HUES48 (cell line): ENCODE measurements around the gene DAB1.

Experiments used
- H3K27ac ChIP-seq: one replicate; pipeline ENCODE4 v1.7.0; 2013; ENCODE audit warnings: low read depth, low read length, inconsistent platforms
- H3K27me3 ChIP-seq: 2 replicates; pipeline ENCODE4 v1.6.1; 2013; ENCODE audit warnings: mild to moderate bottlenecking, low read length; ENCODE audit not compliant: control insufficient read depth, insufficient read depth
- H3K36me3 ChIP-seq: 2 replicates; pipeline ENCODE4 v1.6.1; 2013; ENCODE audit warnings: low read length; ENCODE audit not compliant: control insufficient read depth, insufficient read depth
- H3K4me1 ChIP-seq: 2 replicates; pipeline ENCODE4 v1.6.1; 2013; ENCODE audit warnings: mild to moderate bottlenecking, low read length; ENCODE audit not compliant: control insufficient read depth, insufficient read depth
- H3K4me3 ChIP-seq: 2 replicates; pipeline ENCODE4 v1.5.1; 2013; ENCODE audit warnings: mild to moderate bottlenecking, low read depth, low read length
- H3K9ac ChIP-seq: 2 replicates; pipeline ENCODE4 v1.6.1; 2013; ENCODE audit warnings: mild to moderate bottlenecking, low read depth, low read length, moderate library complexity
- H3K9me3 ChIP-seq: 2 replicates; pipeline ENCODE4 v1.6.1; 2013; ENCODE audit warnings: low read length; ENCODE audit not compliant: control insufficient read depth, insufficient read depth

DAB1 gene

GRCh38 chr1:57423656-57424211 lies at the start of gene DAB1:
Gene DAB1 (minus strand): TSS chr1:57424060. CDS start chr1:57291030, 133,030 bp downstream.
- H3K4me3 ChIP-seq, result peak within 1 kb of the TSS; percentile 79
- peaks cover 51% of the 10 kb centered on the region for H3K27me3 ChIP-seq
- peak within 1 kb of the TSS; percentile 77 for H3K27ac ChIP-seq
- H3K4me1 ChIP-seq, result peaks cover 15% of the 10 kb centered on the region
- no peaks in the 10 kb centered on the region for H3K9me3 ChIP-seq
- peak within 1 kb of the TSS; percentile 27; the same call in 1 of the 2 replicates for H3K9ac ChIP-seq
- no peaks in the 10 kb centered on the region for H3K36me3 ChIP-seq

DNA sequence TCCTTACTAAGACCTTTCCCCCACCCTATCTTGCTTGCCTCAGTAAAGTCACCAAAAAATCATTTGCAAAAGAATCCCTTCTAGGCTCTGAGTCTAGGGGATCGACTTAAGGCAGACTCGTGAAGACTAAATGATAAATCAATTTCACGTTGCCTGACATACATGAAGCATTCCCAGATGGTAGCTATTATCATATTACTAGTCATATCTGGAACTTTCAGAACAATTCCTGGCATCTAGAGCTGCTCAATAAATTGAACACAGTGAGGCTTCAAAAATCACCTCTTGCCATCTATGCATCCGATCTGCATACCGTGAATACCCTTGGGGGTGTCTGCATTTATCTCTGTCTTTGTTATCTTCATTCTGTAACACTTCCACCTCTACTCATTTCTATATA lies 49.6 kb upstream of the DAB1 start:
- H3K4me1 ChIP-seq, result peaks cover 12% of the 10 kb centered on the region; the same call in 1 of the 2 replicates
- peaks cover 7% of the 10 kb centered on the region; the same call in 1 of the 2 replicates for H3K9me3 ChIP-seq
- H3K4me3 ChIP-seq, result no peak overlapping the region
- H3K27ac ChIP-seq, result no peak overlapping the region
- H3K36me3 ChIP-seq, result no peaks in the 10 kb centered on the region
- H3K27me3 ChIP-seq, result no peaks in the 10 kb centered on the region
- H3K9ac ChIP-seq, result no peak overlapping the region

DNA sequence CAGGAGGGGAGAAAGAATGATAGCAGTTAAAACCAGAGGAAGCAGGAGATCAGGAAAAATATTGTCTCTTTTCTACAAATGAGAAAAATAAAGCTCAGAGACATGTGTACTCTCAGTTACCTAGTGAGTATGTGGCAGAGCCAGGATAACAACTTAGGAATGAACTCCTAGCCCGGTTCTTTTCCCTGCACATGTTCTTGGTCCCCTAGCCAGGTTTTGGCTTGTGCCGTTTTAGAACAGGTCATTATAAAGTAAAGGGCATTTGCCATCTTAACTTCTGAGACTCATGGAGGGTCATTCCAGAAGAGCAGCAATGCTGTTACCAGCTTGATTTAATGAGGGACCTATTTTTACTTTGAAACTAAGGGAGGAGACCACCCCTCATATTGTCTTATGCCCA lies 48.1 kb upstream of the DAB1 start:
- no peak overlapping the region for H3K27ac ChIP-seq
- no peaks in the 10 kb centered on the region for H3K36me3 ChIP-seq
- H3K9me3 ChIP-seq, result peaks cover 7% of the 10 kb centered on the region; the same call in 1 of the 2 replicates
- no peaks in the 10 kb centered on the region for H3K27me3 ChIP-seq
- no peak overlapping the region for H3K4me3 ChIP-seq
- peaks cover 12% of the 10 kb centered on the region; the same call in 1 of the 2 replicates for H3K4me1 ChIP-seq
- H3K9ac ChIP-seq, result no peak overlapping the region

- Histone ChIP-seq H3K9me3 (peaks cover 7% of the 10 kb centered on the region; the same call in 1 of the 2 replicates), H3K4me1 (peaks cover 12% of the 10 kb centered on the region; the same call in 1 of the 2 replicates), H3K27ac (no peak overlapping the region), H3K9ac (no peak overlapping the region), H3K27me3 (no peaks in the 10 kb centered on the region), H3K4me3 (peak overlapping the region; percentile 21; the same call in 1 of the 2 replicates), H3K36me3 (no peaks in the 10 kb centered on the region)
Measured at GRCh38 chr1:57470036-57470435, 46.2 kb upstream of the DAB1 start.

- no peak overlapping the region for H3K4me3 ChIP-seq
Measured at GRCh38 chr1:57468641-57469523, 45.0 kb upstream of the DAB1 start.

DNA sequence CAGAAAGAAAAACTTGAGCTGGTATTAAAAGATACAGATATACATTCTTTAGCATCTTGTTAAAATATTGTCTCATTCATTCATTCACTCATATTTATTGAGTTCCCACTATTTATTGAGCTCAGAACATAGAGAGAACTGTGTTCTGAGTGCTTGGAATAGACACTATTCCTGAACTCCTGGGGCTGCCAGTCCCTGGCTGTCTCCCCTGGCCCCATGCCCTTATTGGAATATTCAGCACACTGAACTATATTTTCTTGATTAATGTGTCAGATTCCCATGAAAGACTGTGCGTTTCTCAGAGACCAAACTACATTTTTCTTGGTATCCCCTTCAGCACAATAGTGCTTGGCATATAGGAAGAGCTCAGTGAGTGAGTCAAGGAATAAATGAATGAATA lies 44.0 kb upstream of the DAB1 start:
- Histone ChIP-seq H3K4me3 (no peak overlapping the region), H3K4me1 (peaks cover 12% of the 10 kb centered on the region; the same call in 1 of the 2 replicates), H3K9ac (no peak overlapping the region), H3K27me3 (no peaks in the 10 kb centered on the region), H3K27ac (no peak overlapping the region), H3K36me3 (no peaks in the 10 kb centered on the region), H3K9me3 (peaks cover 7% of the 10 kb centered on the region; the same call in 1 of the 2 replicates)

More at GRCh38 chr1:57468641-57469523, 45.0 kb upstream of the DAB1 start:
- Histone ChIP-seq H3K9me3 (peaks cover 7% of the 10 kb centered on the region; the same call in 1 of the 2 replicates), H3K4me1 (peaks cover 12% of the 10 kb centered on the region; the same call in 1 of the 2 replicates), H3K27me3 (no peaks in the 10 kb centered on the region), H3K9ac (no peak overlapping the region), H3K27ac (no peak overlapping the region), H3K36me3 (no peaks in the 10 kb centered on the region)

- H3K9me3 ChIP-seq, result no peaks in the 10 kb centered on the region
- H3K9ac ChIP-seq, result no peak overlapping the region
- no peaks in the 10 kb centered on the region for H3K27me3 ChIP-seq
- H3K4me1 ChIP-seq, result peaks cover 5% of the 10 kb centered on the region; the same call in 1 of the 2 replicates
- H3K36me3 ChIP-seq, result no peaks in the 10 kb centered on the region
- no peak overlapping the region for H3K4me3 ChIP-seq
- no peak overlapping the region for H3K27ac ChIP-seq
Measured at GRCh38 chr1:57464756-57465155, 40.9 kb upstream of the DAB1 start.

GRCh38 chr1:57463343-57463742 lies 39.5 kb upstream of the DAB1 start:
- Histone ChIP-seq H3K4me3 (no peak overlapping the region), H3K27me3 (no peaks in the 10 kb centered on the region), H3K9ac (no peak overlapping the region)

DNA sequence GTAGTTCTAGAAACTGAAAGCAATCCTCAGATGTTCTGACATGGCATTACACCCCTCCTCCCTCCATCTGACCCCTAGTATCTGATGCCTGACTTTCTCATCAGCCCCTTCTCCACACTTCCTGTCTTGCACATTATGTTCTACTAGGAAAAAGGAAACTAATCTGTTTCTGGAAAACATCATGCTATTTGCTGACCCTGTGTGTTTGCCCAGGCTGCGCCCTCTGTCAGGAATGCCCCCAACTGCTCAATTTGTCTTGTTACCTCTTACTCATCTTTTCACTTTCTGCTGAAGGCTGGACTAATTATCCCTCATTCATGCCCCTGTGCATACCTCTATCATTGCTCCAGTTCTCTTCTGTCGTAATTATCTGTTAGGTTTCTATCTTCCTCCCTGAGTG lies 37.5 kb upstream of the DAB1 start:
- Histone ChIP-seq H3K9ac (no peak overlapping the region), H3K27ac (no peak overlapping the region), H3K27me3 (no peaks in the 10 kb centered on the region), H3K9me3 (no peaks in the 10 kb centered on the region), H3K36me3 (no peaks in the 10 kb centered on the region), H3K4me3 (no peak overlapping the region), H3K4me1 (no peaks in the 10 kb centered on the region)

More at GRCh38 chr1:57463343-57463742, 39.5 kb upstream of the DAB1 start:
- no peaks in the 10 kb centered on the region for H3K4me1 ChIP-seq
- H3K36me3 ChIP-seq, result no peaks in the 10 kb centered on the region
- no peaks in the 10 kb centered on the region for H3K9me3 ChIP-seq
- no peak overlapping the region for H3K27ac ChIP-seq

DNA sequence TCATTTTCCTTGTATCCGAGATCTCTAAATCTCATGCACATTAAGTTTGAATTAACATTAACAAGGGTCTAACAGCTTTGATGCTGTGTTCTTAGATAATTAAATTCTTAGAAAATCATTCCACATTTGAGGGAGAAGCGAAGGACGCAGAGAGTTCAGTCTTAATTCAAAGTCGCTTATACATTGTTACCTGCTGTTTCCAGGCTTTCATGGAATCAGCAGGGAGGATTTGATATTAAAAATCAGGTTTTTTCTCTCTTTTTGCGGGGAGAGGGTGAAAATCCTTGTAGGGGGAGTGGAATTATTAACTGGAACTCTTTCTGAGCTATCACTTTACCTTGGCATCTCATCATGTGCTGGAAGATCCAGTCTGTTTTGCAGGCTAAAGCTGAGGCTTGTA lies 27.7 kb upstream of the DAB1 start:
- H3K4me1 ChIP-seq, result peaks cover 22% of the 10 kb centered on the region
- H3K4me3 ChIP-seq, result no peak overlapping the region
- no peaks in the 10 kb centered on the region for H3K36me3 ChIP-seq
- H3K27me3 ChIP-seq, result 0 out of 2 replicates have a peak, but pooled peaks cover 4% of the 10 kb centered on the region
- H3K27ac ChIP-seq, result no peak overlapping the region
- H3K9me3 ChIP-seq, result no peaks in the 10 kb centered on the region
- no peak overlapping the region for H3K9ac ChIP-seq

DNA sequence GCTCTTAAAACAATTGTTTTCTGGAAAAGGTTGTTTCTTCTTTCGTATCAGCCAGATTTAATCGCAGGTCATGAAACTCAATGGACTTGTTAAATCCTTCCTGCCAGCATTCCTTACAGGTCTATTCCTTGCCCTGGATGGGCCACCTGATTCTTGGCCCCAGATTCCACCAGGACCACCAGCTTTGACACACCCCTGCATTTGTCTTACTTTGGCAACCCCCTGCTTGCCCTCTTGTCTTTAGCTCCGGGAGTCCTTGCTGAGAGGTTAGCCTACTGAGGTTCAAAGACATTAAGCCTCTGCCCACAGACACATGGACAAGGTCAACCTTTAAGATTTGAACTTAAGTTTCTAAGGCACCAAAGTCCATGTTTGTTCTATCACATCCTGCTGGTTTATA lies 27.1 kb upstream of the DAB1 start:
- H3K4me3 ChIP-seq, result no peak overlapping the region
- no peak overlapping the region for H3K27ac ChIP-seq
- 0 out of 2 replicates have a peak, but pooled peaks cover 4% of the 10 kb centered on the region for H3K27me3 ChIP-seq
- no peak overlapping the region for H3K9ac ChIP-seq
- no peaks in the 10 kb centered on the region for H3K36me3 ChIP-seq
- no peaks in the 10 kb centered on the region for H3K9me3 ChIP-seq
- H3K4me1 ChIP-seq, result peaks cover 22% of the 10 kb centered on the region
